Muscle layer of colon (tissue), 2 donors: ENCODE results near the gene GABRG3.
"Not testable (repeated sequence)": the region's sequence is repeated elsewhere in the genome, so short reads cannot be mapped to it uniquely, and the experiment has no call there.

Experiments
- H3K27ac ChIP-seq: one replicate; pipeline ENCODE4 v1.7.0; 2013; ENCODE audit warnings: low read depth, mild to moderate bottlenecking, low read length, moderate library complexity
- H3K27me3 ChIP-seq, 2 donors: one replicate each; pipeline ENCODE4 v1.7.0; 2013; ENCODE audit warnings: low read length in 2 of 2, mild to moderate bottlenecking in 2 of 2; ENCODE audit not compliant: insufficient read depth in 2 of 2, control insufficient read depth in 1 of 2
- H3K36me3 ChIP-seq: one replicate; pipeline ENCODE4 v1.7.0; 2013; ENCODE audit warnings: mild to moderate bottlenecking, low read length; ENCODE audit not compliant: insufficient read depth
- H3K4me1 ChIP-seq: one replicate; pipeline ENCODE4 v1.7.0; 2013; ENCODE audit warnings: mild to moderate bottlenecking, low read length; ENCODE audit not compliant: insufficient read depth
- H3K4me3 ChIP-seq, 2 donors: one replicate each; pipeline ENCODE4 v1.7.0; 2013; ENCODE audit warnings: low read length in 2 of 2, low read depth in 1 of 2, mild to moderate bottlenecking in 1 of 2, moderate library complexity in 1 of 2
- H3K9ac ChIP-seq: one replicate; pipeline ENCODE4 v1.7.0; 2013; ENCODE audit warnings: low read length
- H3K9me3 ChIP-seq: one replicate; pipeline ENCODE4 v1.7.0; 2013; ENCODE audit warnings: mild to moderate bottlenecking, low read length
- donor health status: abdominal sarcoma.
- donor health status: Adenocarcinoma of cecum.

The GABRG3 gene

DNA sequence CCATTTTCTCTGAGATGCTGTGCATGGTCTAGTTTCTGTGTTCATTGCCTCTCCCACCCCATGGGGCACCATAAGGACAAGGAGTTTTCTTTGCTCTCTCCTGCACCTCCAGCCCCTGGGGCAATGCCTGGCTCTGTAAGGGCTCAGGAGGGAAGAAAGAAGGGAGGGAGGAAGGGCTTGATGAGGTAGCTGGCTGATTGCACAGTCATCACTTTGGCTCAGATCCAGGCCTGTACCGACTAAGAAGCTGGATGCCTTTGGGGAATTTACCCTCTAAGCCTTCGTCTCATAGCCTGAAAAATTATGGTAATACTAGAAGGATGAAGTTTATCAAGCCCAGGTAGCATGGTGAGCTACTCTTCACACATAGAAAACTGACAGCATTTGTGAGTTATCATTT lies 382.9 kb downstream of the GABRG3 start:
- Histone ChIP-seq H3K27me3 (no peaks in the 10 kb centered on the region), H3K4me3 (no peak overlapping the region), H3K4me1 (no peaks in the 10 kb centered on the region), H3K9ac (no peak overlapping the region), H3K36me3 (no peaks in the 10 kb centered on the region), H3K9me3 (no peaks in the 10 kb centered on the region), H3K27ac (no peak overlapping the region)

- Histone ChIP-seq H3K9me3 (no peaks in the 10 kb centered on the region), H3K27ac (no peak overlapping the region), H3K27me3 (no peaks in the 10 kb centered on the region), H3K9ac (no peak overlapping the region), H3K4me3 (no peak overlapping the region), H3K4me1 (no peaks in the 10 kb centered on the region), H3K36me3 (no peaks in the 10 kb centered on the region)
These were observed 387.9 kb downstream of the GABRG3 start for GRCh38 chr15:27358751-27359434.

- Histone ChIP-seq H3K27ac (no peak overlapping the region), H3K9ac (no peak overlapping the region), H3K9me3 (no peaks in the 10 kb centered on the region), H3K4me1 (no peaks in the 10 kb centered on the region), H3K36me3 (no peaks in the 10 kb centered on the region), H3K27me3 (no peaks in the 10 kb centered on the region), H3K4me3 (no peak overlapping the region)
These were observed 388.6 kb downstream of the GABRG3 start for GRCh38 chr15:27359586-27359985.

GRCh38 chr15:27360316-27360715 lies 389.3 kb downstream of the GABRG3 start:
- Histone ChIP-seq H3K36me3 (no peaks in the 10 kb centered on the region), H3K4me3 (no peak overlapping the region), H3K27me3 (no peaks in the 10 kb centered on the region), H3K27ac (no peak overlapping the region), H3K9me3 (no peaks in the 10 kb centered on the region), H3K4me1 (no peaks in the 10 kb centered on the region), H3K9ac (no peak overlapping the region)

DNA sequence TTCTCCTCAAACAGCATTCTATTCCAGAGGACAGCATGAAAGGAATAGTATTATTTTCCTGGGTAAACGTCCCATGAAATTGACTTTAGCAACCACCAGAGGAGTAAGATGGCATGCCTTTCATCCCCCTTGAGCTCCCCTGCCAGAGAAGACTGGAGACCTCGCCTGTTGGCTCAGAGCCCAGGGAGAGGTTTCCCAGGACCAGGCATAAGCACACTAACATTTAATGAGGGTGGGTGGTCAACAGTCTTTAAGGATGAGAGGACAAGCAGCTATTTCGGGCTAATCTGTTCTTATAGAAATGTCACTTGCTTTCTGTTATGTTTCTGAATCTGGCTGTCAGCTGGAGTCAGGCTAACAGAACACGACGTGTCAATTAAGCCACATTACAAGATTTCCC lies 390.5 kb downstream of the GABRG3 start:
- no peaks in the 10 kb centered on the region for H3K27me3 ChIP-seq
- H3K36me3 ChIP-seq, result no peaks in the 10 kb centered on the region
- H3K9me3 ChIP-seq, result no peaks in the 10 kb centered on the region
- no peaks in the 10 kb centered on the region for H3K4me1 ChIP-seq
- no peak overlapping the region for H3K27ac ChIP-seq
- no peak overlapping the region for H3K9ac ChIP-seq
- H3K4me3 ChIP-seq, result no peak overlapping the region

DNA sequence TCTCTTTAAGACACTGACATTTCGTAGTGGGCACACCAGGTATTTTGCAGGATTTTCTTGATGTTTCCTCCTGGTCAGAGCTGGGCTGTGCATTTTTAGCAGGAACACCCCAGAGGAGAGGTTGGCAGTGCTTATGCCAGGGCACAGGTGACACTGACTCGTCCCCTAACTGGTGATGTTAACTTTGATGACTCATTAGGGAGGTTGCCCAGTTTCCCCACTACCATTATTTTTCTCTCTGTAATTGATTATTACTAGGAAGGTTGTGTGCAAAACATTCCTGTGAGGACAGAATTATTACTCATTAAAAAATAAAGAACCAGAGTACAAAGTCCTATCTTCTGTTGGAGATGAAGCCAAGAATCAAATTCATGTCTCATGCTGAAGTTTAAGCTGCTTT lies 394.5 kb downstream of the GABRG3 start:
- no peak overlapping the region for H3K27ac ChIP-seq
- no peaks in the 10 kb centered on the region for H3K9me3 ChIP-seq
- no peaks in the 10 kb centered on the region for H3K36me3 ChIP-seq
- H3K27me3 ChIP-seq, result no peaks in the 10 kb centered on the region
- H3K4me1 ChIP-seq, result no peaks in the 10 kb centered on the region
- H3K4me3 ChIP-seq, result no peak overlapping the region
- H3K9ac ChIP-seq, result no peak overlapping the region

DNA sequence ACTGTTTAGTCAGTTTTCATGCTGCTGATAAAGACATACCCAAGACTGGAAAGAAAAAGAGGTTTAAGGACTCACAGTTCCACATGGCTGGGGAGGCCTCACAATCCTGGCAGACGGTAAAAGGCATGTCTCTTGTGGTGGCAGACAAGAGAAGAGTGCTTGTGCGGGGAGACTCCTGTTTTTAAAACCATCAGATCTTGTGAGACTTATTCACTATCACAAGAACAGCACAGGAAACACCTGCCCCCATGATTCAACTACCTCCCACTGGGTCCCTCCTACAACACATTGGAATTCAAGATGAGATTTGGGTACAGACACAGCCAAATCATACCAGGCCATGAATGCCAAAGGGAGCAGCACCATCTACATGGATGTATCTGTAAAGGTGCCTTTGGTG lies 406.4 kb downstream of the GABRG3 start:
- H3K4me1 ChIP-seq, H3K4me3 ChIP-seq, H3K36me3 ChIP-seq, H3K9me3 ChIP-seq, H3K27me3 ChIP-seq, H3K27ac ChIP-seq, H3K9ac ChIP-seq: not testable (repeated sequence)

- no peak overlapping the region for H3K4me3 ChIP-seq
- H3K27ac ChIP-seq, result no peak overlapping the region
- H3K9ac ChIP-seq, result no peak overlapping the region
- no peaks in the 10 kb centered on the region for H3K27me3 ChIP-seq
- no peaks in the 10 kb centered on the region for H3K9me3 ChIP-seq
- H3K4me1 ChIP-seq, result no peaks in the 10 kb centered on the region
- H3K36me3 ChIP-seq, result no peaks in the 10 kb centered on the region
These were observed 411.5 kb downstream of the GABRG3 start for GRCh38 chr15:27382361-27383025.

- Histone ChIP-seq H3K27me3 (no peaks in the 10 kb centered on the region), H3K27ac (no peak overlapping the region)
These were observed 412.7 kb downstream of the GABRG3 start for GRCh38 chr15:27383726-27384125.

DNA sequence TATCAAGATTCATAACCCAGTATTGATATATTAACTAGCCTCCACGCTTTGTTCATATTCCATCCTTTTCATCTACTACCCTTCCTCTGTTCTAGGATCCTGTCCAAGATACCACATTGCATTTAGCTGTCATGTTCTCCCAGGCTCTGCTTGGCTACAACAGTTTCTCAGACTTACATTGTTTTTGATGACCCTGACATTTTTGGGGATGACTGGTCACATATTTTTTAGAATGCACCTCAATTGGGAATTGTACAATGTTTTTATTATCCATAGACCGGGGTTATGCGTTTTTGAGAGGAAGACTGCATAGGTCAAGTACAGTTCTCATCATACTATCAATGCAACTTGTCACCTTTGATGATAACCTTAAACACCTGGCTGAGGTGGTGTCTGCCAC lies 421.2 kb downstream of the GABRG3 start:
- Histone ChIP-seq H3K27me3 (no peaks in the 10 kb centered on the region), H3K4me1 (no peaks in the 10 kb centered on the region), H3K4me3 (no peak overlapping the region), H3K9me3 (no peaks in the 10 kb centered on the region), H3K36me3 (no peaks in the 10 kb centered on the region), H3K9ac (no peak overlapping the region), H3K27ac (no peak overlapping the region)

More at GRCh38 chr15:27383726-27384125, 412.7 kb downstream of the GABRG3 start:
- Histone ChIP-seq H3K9ac (no peak overlapping the region), H3K4me1 (no peaks in the 10 kb centered on the region), H3K9me3 (no peaks in the 10 kb centered on the region), H3K36me3 (no peaks in the 10 kb centered on the region), H3K4me3 (no peak overlapping the region)

DNA sequence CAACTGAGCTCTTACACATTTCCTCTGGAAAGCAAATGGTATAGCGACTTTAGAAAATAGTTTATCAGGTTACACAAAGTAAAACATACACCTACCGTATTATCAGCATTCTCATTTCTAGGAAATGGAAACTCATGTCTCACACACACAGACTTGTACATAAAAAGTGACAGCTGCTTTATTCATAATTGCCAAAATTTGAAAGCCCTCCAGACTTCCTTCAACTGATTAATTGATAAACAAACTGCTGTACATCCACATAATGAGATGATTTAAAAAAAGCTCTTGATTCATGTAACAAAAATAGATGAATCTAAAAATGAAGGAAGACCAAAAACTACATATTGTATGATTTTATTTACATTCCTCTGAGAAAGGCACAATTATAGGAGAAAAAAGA lies 425.5 kb downstream of the GABRG3 start:
- H3K4me3 ChIP-seq, result no peak overlapping the region
- H3K9me3 ChIP-seq, result no peaks in the 10 kb centered on the region
- no peaks in the 10 kb centered on the region for H3K36me3 ChIP-seq
- no peaks in the 10 kb centered on the region for H3K4me1 ChIP-seq
- H3K27ac ChIP-seq, result no peak overlapping the region
- no peaks in the 10 kb centered on the region for H3K27me3 ChIP-seq
- H3K9ac ChIP-seq, result no peak overlapping the region

- Histone ChIP-seq H3K27me3 (no peaks in the 10 kb centered on the region), H3K9ac (no peak overlapping the region), H3K4me3 (no peak overlapping the region), H3K4me1 (no peaks in the 10 kb centered on the region), H3K9me3 (no peaks in the 10 kb centered on the region), H3K36me3 (no peaks in the 10 kb centered on the region), H3K27ac (no peak overlapping the region)
These were observed 426.0 kb downstream of the GABRG3 start for GRCh38 chr15:27396996-27397395.
